ENCODE data around the gene UBR2. TPM values are rescaled to one million over a fixed set of nuclear protein-coding genes. Genes with fewer than 3 reads are reported as not detected.

Gene UBR2
- total RNA-seq, 2 donors from 2014 or later = 21.6 to 22.5 TPM

DNA sequence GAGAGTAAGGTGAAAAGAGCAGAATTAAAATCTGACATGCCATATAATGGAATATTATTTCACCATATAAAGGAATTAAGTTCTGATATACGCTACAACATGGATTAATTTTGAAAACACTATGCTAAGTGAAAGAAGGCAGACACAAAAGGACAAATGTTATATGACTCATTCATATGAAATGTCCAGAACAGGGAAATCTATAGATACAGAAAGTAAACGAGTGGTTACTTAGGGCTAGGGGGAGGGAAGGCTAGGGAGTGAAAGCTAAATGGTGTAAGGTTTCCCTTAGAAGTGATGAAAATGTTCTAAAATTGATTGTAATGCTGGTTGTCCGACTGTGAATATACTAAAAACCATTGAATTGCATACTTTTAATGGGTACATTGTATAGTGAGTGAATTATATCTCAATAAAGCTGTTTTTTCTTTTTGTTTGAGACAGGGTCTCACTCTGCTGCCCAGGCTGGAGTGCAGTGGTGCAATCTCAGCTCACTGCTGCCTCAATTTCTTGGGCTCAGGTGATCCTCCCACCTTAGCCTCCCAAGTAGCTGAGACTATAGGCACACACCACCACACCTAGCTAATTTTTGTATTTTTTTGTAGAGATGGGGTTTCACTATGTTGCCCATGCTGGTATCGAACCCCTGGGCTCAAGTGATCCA lies 150.4 kb downstream of the UBR2 start:
- peaks cover 18% of the 10 kb centered on the region for H3K4me1 Mint-ChIP-seq
- H3K36me3 Mint-ChIP-seq (ENCODE audit: low read depth) = peaks cover 12% of the 10 kb centered on the region
- peaks cover 20% of the 10 kb centered on the region for H3K9me3 Mint-ChIP-seq
- Histone ChIP-seq H3K9me3 (ENCODE audit: control insufficient read depth, low read length) (peaks cover 27% of the 10 kb centered on the region), H3K36me3 (ENCODE audit: control insufficient read depth, insufficient read depth, low read length) (no peaks in the 10 kb centered on the region), H3K27ac (ENCODE audit: low read depth, low read length) (no peak overlapping the region), H3K4me1 (ENCODE audit: control insufficient read depth, insufficient read depth, low read length) (peaks cover 10% of the 10 kb centered on the region), H3K27me3 (ENCODE audit: control insufficient read depth, insufficient read depth, low read length, poor library complexity, severe bottlenecking) (no peaks in the 10 kb centered on the region), H3K9ac (ENCODE audit: extremely low read depth, low read length, poor library complexity, severe bottlenecking) (no peak overlapping the region), H3K4me3 (ENCODE audit: low read length) (no peak overlapping the region)
- no peak overlapping the region for H3K27ac Mint-ChIP-seq
- TF ChIP-seq, protein P1, sequence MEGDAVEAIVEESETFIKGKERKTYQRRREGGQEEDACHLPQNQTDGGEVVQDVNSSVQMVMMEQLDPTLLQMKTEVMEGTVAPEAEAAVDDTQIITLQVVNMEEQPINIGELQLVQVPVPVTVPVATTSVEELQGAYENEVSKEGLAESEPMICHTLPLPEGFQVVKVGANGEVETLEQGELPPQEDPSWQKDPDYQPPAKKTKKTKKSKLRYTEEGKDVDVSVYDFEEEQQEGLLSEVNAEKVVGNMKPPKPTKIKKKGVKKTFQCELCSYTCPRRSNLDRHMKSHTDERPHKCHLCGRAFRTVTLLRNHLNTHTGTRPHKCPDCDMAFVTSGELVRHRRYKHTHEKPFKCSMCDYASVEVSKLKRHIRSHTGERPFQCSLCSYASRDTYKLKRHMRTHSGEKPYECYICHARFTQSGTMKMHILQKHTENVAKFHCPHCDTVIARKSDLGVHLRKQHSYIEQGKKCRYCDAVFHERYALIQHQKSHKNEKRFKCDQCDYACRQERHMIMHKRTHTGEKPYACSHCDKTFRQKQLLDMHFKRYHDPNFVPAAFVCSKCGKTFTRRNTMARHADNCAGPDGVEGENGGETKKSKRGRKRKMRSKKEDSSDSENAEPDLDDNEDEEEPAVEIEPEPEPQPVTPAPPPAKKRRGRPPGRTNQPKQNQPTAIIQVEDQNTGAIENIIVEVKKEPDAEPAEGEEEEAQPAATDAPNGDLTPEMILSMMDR (conservative IDR thresholded peaks at IDR 0.05) = no peak
- no peak for DNase-seq
- no peaks in the 10 kb centered on the region for H3K27me3 Mint-ChIP-seq (ENCODE audit: insufficient read depth)
- 90 to 97% methylated on average over 1 to 4 of the region's 4 CpGs for WGBS, 2 experiments (ENCODE audit: insufficient coverage in 1 of 2, insufficient read length in 1 of 2)
- H3K4me3 Mint-ChIP-seq = no peak overlapping the region

DNA sequence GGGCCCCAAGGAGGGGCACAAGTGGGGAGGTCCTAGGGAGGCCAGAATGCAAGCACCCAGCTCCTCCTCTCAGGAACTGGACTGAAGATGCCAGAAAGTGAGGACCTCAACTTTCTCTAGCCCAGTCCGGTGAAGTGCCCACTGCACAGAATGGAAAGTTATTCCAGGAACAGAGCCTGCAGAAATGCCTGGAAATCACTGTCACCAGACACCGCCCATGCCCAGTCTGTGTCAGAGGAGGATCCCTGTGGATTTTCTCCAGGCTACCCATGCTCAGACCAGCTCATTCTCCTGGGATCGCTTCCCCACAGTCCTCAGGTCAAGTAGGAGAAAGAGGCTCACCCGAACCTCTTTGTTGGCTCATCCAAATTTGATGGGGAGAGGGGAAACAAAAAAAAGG lies 152.0 kb downstream of the UBR2 start:
- Histone ChIP-seq H3K27ac (ENCODE audit: low read depth, low read length) (no peak overlapping the region), H3K36me3 (ENCODE audit: control insufficient read depth, insufficient read depth, low read length) (no peaks in the 10 kb centered on the region), H3K27me3 (ENCODE audit: control insufficient read depth, insufficient read depth, low read length, poor library complexity, severe bottlenecking) (no peaks in the 10 kb centered on the region), H3K9ac (ENCODE audit: extremely low read depth, low read length, poor library complexity, severe bottlenecking) (no peak overlapping the region), H3K4me3 (ENCODE audit: low read length) (no peak overlapping the region), H3K4me1 (ENCODE audit: control insufficient read depth, insufficient read depth, low read length) (peaks cover 2% of the 10 kb centered on the region), H3K9me3 (ENCODE audit: control insufficient read depth, low read length) (peaks cover 26% of the 10 kb centered on the region)
- TF ChIP-seq, protein P1 (conservative IDR thresholded peaks at IDR 0.05) = no peak
- H3K9me3 Mint-ChIP-seq = peaks cover 18% of the 10 kb centered on the region
- no peak for DNase-seq
- WGBS, 2 experiments (ENCODE audit: insufficient coverage in 1 of 2, insufficient read length in 1 of 2) = 79 to 94% methylated on average over 3 to 4 of the region's 4 CpGs
- H3K36me3 Mint-ChIP-seq (ENCODE audit: low read depth) = peaks cover 9% of the 10 kb centered on the region
- H3K27ac Mint-ChIP-seq = no peak overlapping the region
- no peaks in the 10 kb centered on the region for H3K27me3 Mint-ChIP-seq (ENCODE audit: insufficient read depth)
- peaks cover 5% of the 10 kb centered on the region for H3K4me1 Mint-ChIP-seq
- H3K4me3 Mint-ChIP-seq = no peak overlapping the region

DNA sequence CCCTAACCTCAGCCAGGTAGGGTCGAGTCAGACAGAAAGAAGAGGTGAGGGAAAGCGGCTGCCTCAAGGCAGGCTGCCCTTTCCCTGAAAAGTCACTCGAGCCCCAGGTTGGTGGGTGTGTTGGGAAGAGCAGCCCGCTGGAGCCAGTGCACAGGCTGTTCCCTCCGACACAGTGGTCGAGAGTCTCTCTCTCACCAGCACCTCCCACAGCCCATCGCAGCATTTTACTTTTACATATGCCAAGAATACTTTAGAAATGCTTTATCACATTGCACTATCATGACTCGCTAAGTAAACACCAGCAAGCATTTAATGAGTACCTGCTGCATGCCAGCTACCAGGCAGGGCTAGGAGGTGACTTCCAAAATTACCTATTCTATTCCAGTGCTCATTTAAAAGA lies 156.9 kb downstream of the UBR2 start:
- Histone ChIP-seq H3K36me3 (ENCODE audit: control insufficient read depth, insufficient read depth, low read length) (no peaks in the 10 kb centered on the region), H3K27ac (ENCODE audit: low read depth, low read length) (no peak overlapping the region), H3K27me3 (ENCODE audit: control insufficient read depth, insufficient read depth, low read length, poor library complexity, severe bottlenecking) (no peaks in the 10 kb centered on the region), H3K9me3 (ENCODE audit: control insufficient read depth, low read length) (no peaks in the 10 kb centered on the region), H3K9ac (ENCODE audit: extremely low read depth, low read length, poor library complexity, severe bottlenecking) (no peak overlapping the region), H3K4me1 (ENCODE audit: control insufficient read depth, insufficient read depth, low read length) (peaks cover 6% of the 10 kb centered on the region), H3K4me3 (ENCODE audit: low read length) (no peak overlapping the region)
- no peak for DNase-seq
- H3K27me3 Mint-ChIP-seq (ENCODE audit: insufficient read depth) = no peaks in the 10 kb centered on the region
- TF ChIP-seq, protein P1 (conservative IDR thresholded peaks at IDR 0.05) = no peak
- H3K27ac Mint-ChIP-seq = no peak overlapping the region
- H3K9me3 Mint-ChIP-seq = no peaks in the 10 kb centered on the region
- no peaks in the 10 kb centered on the region for H3K36me3 Mint-ChIP-seq (ENCODE audit: low read depth)
- H3K4me3 Mint-ChIP-seq = no peak overlapping the region
- WGBS, 2 experiments (ENCODE audit: insufficient coverage in 1 of 2, insufficient read length in 1 of 2) = 76 to 88% methylated on average over 2 to 8 of the region's 8 CpGs
- H3K4me1 Mint-ChIP-seq = peaks cover 7% of the 10 kb centered on the region

Data from endodermal cell (in vitro differentiated cells).